ENCODE measurements around the gene BMAL1. TPM values are rescaled to one million over a fixed set of nuclear protein-coding genes. Genes with fewer than 3 reads are reported as not detected.

The BMAL1 gene
- total and polyA plus RNA-seq, 2 donors (not counting 3 experiments of a cell fraction or from before 2014, with no cell fraction given) = 5.8 to 10.1 TPM

DNA sequence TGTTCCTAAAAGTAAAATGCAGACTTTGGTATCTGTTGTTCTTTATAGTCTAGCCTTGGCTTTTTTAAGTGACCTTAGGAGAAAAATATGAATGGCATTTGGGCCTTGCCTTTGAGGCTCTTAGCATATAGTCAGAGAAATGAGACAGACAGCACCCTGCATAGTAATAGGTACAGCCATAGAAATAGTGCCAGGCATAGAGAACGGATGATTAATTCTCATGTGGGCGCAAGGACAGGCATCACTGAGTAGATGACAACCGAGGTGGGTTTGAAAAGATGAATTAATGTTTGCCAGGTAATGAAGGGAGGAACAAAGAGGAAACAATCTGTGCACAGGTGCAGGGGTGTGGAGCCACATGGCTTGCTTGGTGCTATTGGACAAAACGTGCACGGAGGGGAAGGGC, 90.5 kb downstream of the BMAL1 start:
- Histone ChIP-seq H3K9me3 (replicated peaks; ENCODE audit: control insufficient read depth, insufficient read depth, low read length) (no peaks in the 10 kb centered on the region), H2AFZ (ENCODE audit: low read depth, low read length) (no peak overlapping the region), H3K9me1 (replicated peaks; ENCODE audit: control insufficient read depth, extremely low read depth, insufficient read depth, low read length) (no peaks in the 10 kb centered on the region), H3K4me2 (ENCODE audit: insufficient read depth, low read length) (no peak overlapping the region), H3K27me3 (ENCODE audit: control insufficient read depth in 2 of 2, insufficient read depth in 2 of 2, low read length in 2 of 2) (no peaks in the 10 kb centered on the region), H3K79me2 (ENCODE audit: control insufficient read depth, insufficient read depth, low read length) (no peaks in the 10 kb centered on the region), H3K27ac (ENCODE audit: insufficient read depth, low read depth, low read length) (no peak overlapping the region), H3K4me1 (ENCODE audit: control insufficient read depth, extremely low read depth, insufficient read depth, low read length) (no peaks in the 10 kb centered on the region), H3K36me3 (ENCODE audit: control insufficient read depth in 2 of 2, extremely low read depth in 1 of 2, insufficient read depth in 2 of 2, low read length in 2 of 2) (peaks cover 0 to 2% of the 10 kb centered on the region in 2 experiments), H3K9ac (replicated peaks; ENCODE audit: extremely low read depth, insufficient read depth, low read length) (no peak overlapping the region), H4K20me1 (replicated peaks; ENCODE audit: control insufficient read depth, extremely low read depth, insufficient read depth, low read length) (no peaks in the 10 kb centered on the region), H3K4me3 (replicated peaks in 1 of 3; ENCODE audit: insufficient read depth in 1 of 3, low read depth in 1 of 3, low read length in 3 of 3) (no peak overlapping the region)
- no peak for TF ChIP-seq POLR2AphosphoS5 (IDR thresholded peaks at IDR 0.05; ENCODE audit: insufficient read depth, low read depth, low read length)
- no peak for TF ChIP-seq JUN (IDR thresholded peaks at IDR 0.05; ENCODE audit: borderline replicate concordance, insufficient read depth, insufficient read length, low read depth)
- TF ChIP-seq POLR2A (IDR thresholded peaks at IDR 0.05; ENCODE audit: low read depth, low read length) = no peak
- TF ChIP-seq MYC (IDR thresholded peaks at IDR 0.05; ENCODE audit: low read depth, low read length) = no peak
- no peak for TF ChIP-seq MAX (IDR thresholded peaks at IDR 0.05; ENCODE audit: insufficient read depth, insufficient read length)
- TF ChIP-seq EZH2 (IDR thresholded peaks at IDR 0.05; ENCODE audit: borderline replicate concordance, low read depth, low read length, severe bottlenecking) = no peak
- TF ChIP-seq GATA2 (IDR thresholded peaks at IDR 0.05; ENCODE audit: insufficient read depth, insufficient read length, low read depth, low read length) = no peak
- TF ChIP-seq CTCF (IDR thresholded peaks at IDR 0.05; ENCODE audit: extremely low read depth in 1 of 2, insufficient read depth in 1 of 2, low read depth in 1 of 2, low read length in 2 of 2) = no peak
- TF ChIP-seq FOS (IDR thresholded peaks at IDR 0.05; ENCODE audit: borderline replicate concordance, insufficient read depth, low read length) = no peak
- dilution Hi-C loops (cut with MboI; ENCODE audit: extremely low pct_ligation_motif_present, low sequenced_read_pairs) (no loop called here), intact Hi-C loops (cut with micrococcal nuclease) (no loop called here)
- BruUV-seq (replicated peaks) = no TSS peak
- no peak for FAIRE-seq
- POLR2A ChIA-PET = no interaction called here
- no peak for DNase-seq (ENCODE audit: low read depth, low spot score)
- CTCF ChIA-PET = no interaction called here
